Measurements from ENCODE around the gene P2RX3. TPM values are rescaled to one million over a fixed set of nuclear protein-coding genes. Genes with fewer than 3 reads are reported as not detected.

The P2RX3 gene
- total and polyA plus RNA-seq, 2 experiments from 2014 or later = 0.15 to 0.35 TPM

- Histone ChIP-seq H2AFZ (no peak overlapping the region), H3K79me2 (replicated peaks; ENCODE audit: insufficient read depth) (peaks cover 48% of the 10 kb centered on the region), H3K9me2 (ENCODE audit: insufficient read depth) (no peaks in the 10 kb centered on the region), H4K20me1 (replicated peaks; ENCODE audit: insufficient read depth) (peaks cover 27% of the 10 kb centered on the region), H3F3A (replicated peaks; ENCODE audit: low read depth) (peaks cover 11% of the 10 kb centered on the region; the same call in 1 of the 2 replicates), H3K4me2 (no peak overlapping the region), H3K4me1 (ENCODE audit: insufficient read depth) (peaks cover 16% of the 10 kb centered on the region), H3K27ac (ENCODE audit: low read depth) (no peak overlapping the region), H3K4me3 (no peak overlapping the region), H3K36me3 (ENCODE audit: insufficient read depth) (peaks cover 16% of the 10 kb centered on the region), H3K27me3 (ENCODE audit: insufficient read depth) (no peaks in the 10 kb centered on the region)
- H3K9me3 Mint-ChIP-seq = no peaks in the 10 kb centered on the region; the same call in 2 of the 3 replicates
- H3K27me3 Mint-ChIP-seq (ENCODE audit: insufficient read depth, low read depth, poor library complexity) = peaks cover 12% of the 10 kb centered on the region
- peaks cover 74% of the 10 kb centered on the region for H3K36me3 Mint-ChIP-seq (ENCODE audit: low read depth)
- no peak overlapping the region; the same call in 2 of the 3 replicates for H3K4me3 Mint-ChIP-seq
- peaks cover 56% of the 10 kb centered on the region for H3K4me1 Mint-ChIP-seq
- no peak for DNase-seq (ENCODE audit: low spot score)
- no peak overlapping the region for H3K27ac Mint-ChIP-seq
- no peak for ATAC-seq
- TF ChIP-seq ZNF462 (CRISPR knock-in tag; IDR thresholded peaks at IDR 0.05) (no peak), JUNB (IDR thresholded peaks at IDR 0.05; ENCODE audit: unreplicated experiment) (no peak), ZNF331 (CRISPR knock-in tag; IDR thresholded peaks at IDR 0.05; ENCODE audit: low read depth) (no peak), ZNF114 (CRISPR knock-in tag; IDR thresholded peaks at IDR 0.05) (no peak), STAT1 (IDR thresholded peaks at IDR 0.05; ENCODE audit: unreplicated experiment) (no peak), CTCF (conservative IDR thresholded peaks at IDR 0.05; ENCODE audit: low read depth in 2 of 2) (no peak), REST (IDR thresholded peaks at IDR 0.05; ENCODE audit: unreplicated experiment) (no peak), EZH2 (IDR thresholded peaks at IDR 0.05; ENCODE audit: low read depth, unreplicated experiment) (no peak), NANOG (IDR thresholded peaks at IDR 0.05; ENCODE audit: borderline replicate concordance) (no peak), EZH2phosphoT487 (IDR thresholded peaks at IDR 0.05; ENCODE audit: unreplicated experiment) (no peak)
Measured at GRCh38 chr11:57308426-57309060, 29.6 kb upstream of the P2RX3 start.
